Measurements from ENCODE around the gene FRZB.

The FRZB gene

GRCh38 chr2:182818925-182819324, 47.5 kb downstream of the FRZB start:
- Histone ChIP-seq H3K27me3 (ENCODE audit: control insufficient read depth, insufficient read depth, low read length) (no peaks in the 10 kb centered on the region), H3K9ac (ENCODE audit: low read depth, low read length) (no peak overlapping the region), H3K36me3 (ENCODE audit: insufficient read depth, low read length) (no peaks in the 10 kb centered on the region), H3K4me3 (ENCODE audit: low read length) (no peak overlapping the region), H3K4me2 (ENCODE audit: low read length) (no peak overlapping the region), H3K9me3 (replicated peaks; ENCODE audit: low read length) (no peaks in the 10 kb centered on the region), H3K4me1 (ENCODE audit: control insufficient read depth, insufficient read depth, low read length) (peaks cover 6% of the 10 kb centered on the region)

DNA sequence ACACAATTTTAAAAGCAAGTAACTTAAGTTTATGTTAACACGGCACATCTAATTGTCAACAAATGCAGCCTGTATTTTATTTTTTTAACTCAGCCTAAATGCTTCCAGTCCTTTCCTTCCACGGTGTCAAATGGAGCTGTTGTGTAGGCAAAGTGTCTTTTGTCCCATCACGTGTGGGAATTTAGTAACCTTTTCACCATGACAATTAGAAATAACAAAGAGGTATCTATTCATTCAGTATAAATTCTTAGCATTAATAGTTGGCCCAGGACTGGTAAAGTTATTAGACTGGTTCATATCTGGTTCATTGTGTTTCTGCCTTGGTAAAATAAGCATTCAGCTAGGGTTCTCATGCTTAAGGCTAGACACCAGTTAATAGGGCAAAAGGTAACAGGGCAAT, 47.9 kb downstream of the FRZB start:
- peaks cover 6% of the 10 kb centered on the region for H3K4me1 ChIP-seq (ENCODE audit: control insufficient read depth, insufficient read depth, low read length)

GRCh38 chr2:182817558-182817957, 48.9 kb downstream of the FRZB start:
- H3K36me3 ChIP-seq (ENCODE audit: insufficient read depth, low read length) = no peaks in the 10 kb centered on the region
- no peak overlapping the region for H3K4me2 ChIP-seq (ENCODE audit: low read length)
- no peaks in the 10 kb centered on the region for H3K9me3 ChIP-seq (replicated peaks; ENCODE audit: low read length)
- no peaks in the 10 kb centered on the region for H3K27me3 ChIP-seq (ENCODE audit: control insufficient read depth, insufficient read depth, low read length)
- H3K4me3 ChIP-seq (ENCODE audit: low read length) = no peak overlapping the region
- H3K4me1 ChIP-seq (ENCODE audit: control insufficient read depth, insufficient read depth, low read length) = peaks cover 6% of the 10 kb centered on the region
- H3K9ac ChIP-seq (ENCODE audit: low read depth, low read length) = no peak overlapping the region

More for the DNA sequence above, 47.9 kb downstream of the FRZB start:
- H3K36me3 ChIP-seq (ENCODE audit: insufficient read depth, low read length) = no peaks in the 10 kb centered on the region
- no peak overlapping the region for H3K4me2 ChIP-seq (ENCODE audit: low read length)
- no peak overlapping the region for H3K4me3 ChIP-seq (ENCODE audit: low read length)
- H3K27me3 ChIP-seq (ENCODE audit: control insufficient read depth, insufficient read depth, low read length) = no peaks in the 10 kb centered on the region
- no peaks in the 10 kb centered on the region for H3K9me3 ChIP-seq (replicated peaks; ENCODE audit: low read length)
- H3K9ac ChIP-seq (ENCODE audit: low read depth, low read length) = no peak overlapping the region

- no peak overlapping the region for H3K4me3 ChIP-seq (ENCODE audit: low read length)
- no peak overlapping the region for H3K9ac ChIP-seq (ENCODE audit: low read depth, low read length)
- H3K36me3 ChIP-seq (ENCODE audit: insufficient read depth, low read length) = no peaks in the 10 kb centered on the region
- H3K4me1 ChIP-seq (ENCODE audit: control insufficient read depth, insufficient read depth, low read length) = peaks cover 6% of the 10 kb centered on the region
- H3K27me3 ChIP-seq (ENCODE audit: control insufficient read depth, insufficient read depth, low read length) = no peaks in the 10 kb centered on the region
- H3K4me2 ChIP-seq (ENCODE audit: low read length) = no peak overlapping the region
- no peaks in the 10 kb centered on the region for H3K9me3 ChIP-seq (replicated peaks; ENCODE audit: low read length)
Observed at GRCh38 chr2:182816866-182817265, 49.6 kb downstream of the FRZB start.

- H3K4me3 ChIP-seq (ENCODE audit: low read length) = no peak overlapping the region
- peaks cover 6% of the 10 kb centered on the region for H3K4me1 ChIP-seq (ENCODE audit: control insufficient read depth, insufficient read depth, low read length)
- no peak overlapping the region for H3K9ac ChIP-seq (ENCODE audit: low read depth, low read length)
- H3K9me3 ChIP-seq (replicated peaks; ENCODE audit: low read length) = no peaks in the 10 kb centered on the region
- peaks cover 3% of the 10 kb centered on the region for H3K27me3 ChIP-seq (ENCODE audit: control insufficient read depth, insufficient read depth, low read length)
- no peak overlapping the region for H3K4me2 ChIP-seq (ENCODE audit: low read length)
- no peaks in the 10 kb centered on the region for H3K36me3 ChIP-seq (ENCODE audit: insufficient read depth, low read length)
Observed at GRCh38 chr2:182814804-182815203, 51.6 kb downstream of the FRZB start.

GRCh38 chr2:182814380-182814779, 52.1 kb downstream of the FRZB start:
- no peaks in the 10 kb centered on the region for H3K9me3 ChIP-seq (replicated peaks; ENCODE audit: low read length)
- peaks cover 3% of the 10 kb centered on the region for H3K27me3 ChIP-seq (ENCODE audit: control insufficient read depth, insufficient read depth, low read length)
- H3K4me1 ChIP-seq (ENCODE audit: control insufficient read depth, insufficient read depth, low read length) = peaks cover 6% of the 10 kb centered on the region
- H3K9ac ChIP-seq (ENCODE audit: low read depth, low read length) = no peak overlapping the region
- H3K4me2 ChIP-seq (ENCODE audit: low read length) = no peak overlapping the region
- no peak overlapping the region for H3K4me3 ChIP-seq (ENCODE audit: low read length)
- H3K36me3 ChIP-seq (ENCODE audit: insufficient read depth, low read length) = no peaks in the 10 kb centered on the region

- H3K9me3 ChIP-seq (replicated peaks; ENCODE audit: low read length) = no peaks in the 10 kb centered on the region
- peaks cover 3% of the 10 kb centered on the region for H3K27me3 ChIP-seq (ENCODE audit: control insufficient read depth, insufficient read depth, low read length)
- H3K9ac ChIP-seq (ENCODE audit: low read depth, low read length) = no peak overlapping the region
- H3K4me3 ChIP-seq (ENCODE audit: low read length) = no peak overlapping the region
- no peaks in the 10 kb centered on the region for H3K36me3 ChIP-seq (ENCODE audit: insufficient read depth, low read length)
- H3K4me2 ChIP-seq (ENCODE audit: low read length) = no peak overlapping the region
- no peaks in the 10 kb centered on the region for H3K4me1 ChIP-seq (ENCODE audit: control insufficient read depth, insufficient read depth, low read length)
Observed at GRCh38 chr2:182810087-182810486, 56.4 kb downstream of the FRZB start.

GRCh38 chr2:182807319-182807718, 59.1 kb downstream of the FRZB start:
- Histone ChIP-seq H3K27me3 (ENCODE audit: control insufficient read depth, insufficient read depth, low read length) (peaks cover 3% of the 10 kb centered on the region), H3K4me3 (ENCODE audit: low read length) (no peak overlapping the region), H3K9ac (ENCODE audit: low read depth, low read length) (no peak overlapping the region), H3K4me2 (ENCODE audit: low read length) (no peak overlapping the region), H3K9me3 (replicated peaks; ENCODE audit: low read length) (no peaks in the 10 kb centered on the region), H3K36me3 (ENCODE audit: insufficient read depth, low read length) (no peaks in the 10 kb centered on the region), H3K4me1 (ENCODE audit: control insufficient read depth, insufficient read depth, low read length) (no peaks in the 10 kb centered on the region)

- H3K4me3 ChIP-seq (ENCODE audit: low read length) = no peak overlapping the region
- H3K36me3 ChIP-seq (ENCODE audit: insufficient read depth, low read length) = no peaks in the 10 kb centered on the region
- H3K4me2 ChIP-seq (ENCODE audit: low read length) = no peak overlapping the region
- H3K9ac ChIP-seq (ENCODE audit: low read depth, low read length) = no peak overlapping the region
- no peaks in the 10 kb centered on the region for H3K27me3 ChIP-seq (ENCODE audit: control insufficient read depth, insufficient read depth, low read length)
- H3K9me3 ChIP-seq (replicated peaks; ENCODE audit: low read length) = no peaks in the 10 kb centered on the region
- H3K4me1 ChIP-seq (ENCODE audit: control insufficient read depth, insufficient read depth, low read length) = no peaks in the 10 kb centered on the region
Observed at GRCh38 chr2:182804128-182804527, 62.3 kb downstream of the FRZB start.

GRCh38 chr2:182798736-182799135, 67.7 kb downstream of the FRZB start:
- Histone ChIP-seq H3K4me3 (ENCODE audit: low read length) (no peak overlapping the region), H3K4me1 (ENCODE audit: control insufficient read depth, insufficient read depth, low read length) (no peaks in the 10 kb centered on the region), H3K9ac (ENCODE audit: low read depth, low read length) (no peak overlapping the region), H3K27me3 (ENCODE audit: control insufficient read depth, insufficient read depth, low read length) (no peaks in the 10 kb centered on the region), H3K4me2 (ENCODE audit: low read length) (no peak overlapping the region), H3K36me3 (ENCODE audit: insufficient read depth, low read length) (no peaks in the 10 kb centered on the region), H3K9me3 (replicated peaks; ENCODE audit: low read length) (no peaks in the 10 kb centered on the region)

DNA sequence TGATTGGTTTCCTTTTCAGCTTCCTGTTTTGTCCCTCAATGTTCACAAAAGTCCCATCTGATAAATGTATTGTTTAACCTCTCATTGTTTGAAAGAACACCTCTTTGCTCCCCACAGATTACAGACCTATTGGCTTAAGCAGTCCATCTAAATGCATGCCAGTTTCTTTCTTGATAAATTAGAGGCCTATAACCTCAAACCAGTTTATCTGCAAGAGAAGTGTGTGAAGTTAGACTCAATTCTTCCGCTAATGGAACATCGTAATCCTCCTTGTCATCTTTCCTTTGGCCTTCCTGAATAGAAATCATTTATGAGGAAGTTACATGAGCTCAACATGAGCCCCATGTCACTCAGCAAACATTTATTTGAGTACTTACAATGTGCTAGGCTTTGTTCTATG, 74.0 kb downstream of the FRZB start:
- no peaks in the 10 kb centered on the region for H3K4me1 ChIP-seq (ENCODE audit: control insufficient read depth, insufficient read depth, low read length)
- H3K9ac ChIP-seq (ENCODE audit: low read depth, low read length) = no peak overlapping the region

DNA sequence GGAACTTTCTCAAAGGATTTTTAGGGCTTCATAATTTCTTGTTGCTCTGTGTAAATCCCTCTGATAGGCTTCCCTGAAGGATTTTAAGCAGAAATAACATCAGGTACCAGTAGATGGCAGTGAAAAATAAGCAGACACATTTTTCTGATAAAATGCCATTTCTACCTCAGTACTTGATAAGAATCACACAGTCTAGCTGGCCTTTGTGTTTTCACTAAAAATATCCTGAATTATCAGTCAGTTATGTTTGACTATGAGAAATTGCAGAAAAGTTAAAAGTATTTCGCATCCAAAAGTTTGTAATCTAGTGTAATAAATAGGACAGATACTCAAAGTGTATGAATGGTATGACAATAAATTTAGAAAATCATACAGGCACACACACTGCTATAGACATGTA, 81.7 kb downstream of the FRZB start:
- Histone ChIP-seq H3K4me2 (ENCODE audit: low read length) (no peak overlapping the region), H3K9me3 (replicated peaks; ENCODE audit: low read length) (no peaks in the 10 kb centered on the region), H3K9ac (ENCODE audit: low read depth, low read length) (no peak overlapping the region), H3K27me3 (ENCODE audit: control insufficient read depth, insufficient read depth, low read length) (no peaks in the 10 kb centered on the region), H3K36me3 (ENCODE audit: insufficient read depth, low read length) (no peaks in the 10 kb centered on the region), H3K4me3 (ENCODE audit: low read length) (no peak overlapping the region), H3K4me1 (ENCODE audit: control insufficient read depth, insufficient read depth, low read length) (no peaks in the 10 kb centered on the region)

More for the DNA sequence above, 74.0 kb downstream of the FRZB start:
- Histone ChIP-seq H3K36me3 (ENCODE audit: insufficient read depth, low read length) (no peaks in the 10 kb centered on the region), H3K4me2 (ENCODE audit: low read length) (no peak overlapping the region), H3K27me3 (ENCODE audit: control insufficient read depth, insufficient read depth, low read length) (no peaks in the 10 kb centered on the region), H3K9me3 (replicated peaks; ENCODE audit: low read length) (no peaks in the 10 kb centered on the region), H3K4me3 (ENCODE audit: low read length) (no peak overlapping the region)
